Measurements from ENCODE around the gene C2orf76.
A peak's percentile ranks its signal among the peaks of the same experiment; 100 is the strongest.

Gene C2orf76

GRCh38 chr2:119341684-119342083, 24.9 kb downstream of the C2orf76 start:
- Histone ChIP-seq H3K36me3 (ENCODE audit: low read length) (no peaks in the 10 kb centered on the region), H3K9me2 (replicated peaks; ENCODE audit: insufficient read depth, low read length) (no peaks in the 10 kb centered on the region), H3K27ac (ENCODE audit: low read depth, low read length) (no peak overlapping the region), H3K79me2 (ENCODE audit: insufficient read depth, low read length) (no peaks in the 10 kb centered on the region), H3K27me3 (ENCODE audit: low read length) (no peaks in the 10 kb centered on the region), H3K4me3 (ENCODE audit: insufficient read depth, low read length, poor library complexity, severe bottlenecking) (no peak overlapping the region), H3F3A (ENCODE audit: insufficient read depth) (no peaks in the 10 kb centered on the region), H3K9ac (ENCODE audit: low read length) (no peak overlapping the region), H4K20me1 (ENCODE audit: low read depth, low read length) (no peaks in the 10 kb centered on the region), H3K9me3 (ENCODE audit: insufficient read depth, low read length) (no peaks in the 10 kb centered on the region), H2AFZ (ENCODE audit: low read depth, low read length, severe bottlenecking) (no peak overlapping the region), H3K4me2 (ENCODE audit: low read depth, low read length, poor library complexity, severe bottlenecking) (no peak overlapping the region)
- TF ChIP-seq EZH2phosphoT487 (conservative IDR thresholded peaks at IDR 0.05; ENCODE audit: low read length): no peak
- no peak for TF ChIP-seq CTCF (IDR thresholded peaks at IDR 0.05; ENCODE audit: insufficient read depth, low read length, poor library complexity, severe bottlenecking)

DNA sequence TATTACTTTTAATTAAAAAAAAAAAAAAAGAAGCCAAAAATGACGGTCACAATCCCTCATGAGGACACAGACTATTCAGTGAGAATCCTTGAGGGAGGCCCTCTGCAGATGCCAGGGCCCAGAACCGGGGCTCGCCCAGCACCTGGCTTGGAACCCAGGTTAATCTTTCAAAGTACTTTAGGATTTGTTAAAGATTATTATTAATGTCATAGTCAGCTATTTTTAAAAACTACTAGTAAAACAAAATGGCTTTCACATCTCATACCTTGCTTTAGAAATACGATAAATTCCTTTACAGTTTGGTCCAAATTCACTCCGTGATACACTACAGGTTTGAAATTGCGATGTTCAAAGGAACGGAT, 27.1 kb downstream of the C2orf76 start:
- Histone ChIP-seq H4K20me1 (ENCODE audit: low read depth, low read length) (no peaks in the 10 kb centered on the region), H3K27me3 (ENCODE audit: low read length) (no peaks in the 10 kb centered on the region), H3K79me2 (ENCODE audit: insufficient read depth, low read length) (no peaks in the 10 kb centered on the region), H3K4me2 (ENCODE audit: low read depth, low read length, poor library complexity, severe bottlenecking) (peak overlapping the region; percentile 54), H3K36me3 (ENCODE audit: low read length) (no peaks in the 10 kb centered on the region), H3K27ac (ENCODE audit: low read depth, low read length) (peak overlapping the region; percentile 35; the same call in 1 of the 2 replicates), H3K9me2 (replicated peaks; ENCODE audit: insufficient read depth, low read length) (no peaks in the 10 kb centered on the region), H3F3A (ENCODE audit: insufficient read depth) (no peaks in the 10 kb centered on the region), H3K4me3 (ENCODE audit: insufficient read depth, low read length, poor library complexity, severe bottlenecking) (no peak overlapping the region), H3K9me3 (ENCODE audit: insufficient read depth, low read length) (no peaks in the 10 kb centered on the region), H2AFZ (ENCODE audit: low read depth, low read length, severe bottlenecking) (peak overlapping the region; percentile 66), H3K9ac (ENCODE audit: low read length) (0 out of 2 replicates have a peak overlapping the region, but pooled peaks have one; percentile 5)
- TF ChIP-seq CTCF (IDR thresholded peaks at IDR 0.05; ENCODE audit: insufficient read depth, low read length, poor library complexity, severe bottlenecking) (no peak), EZH2phosphoT487 (conservative IDR thresholded peaks at IDR 0.05; ENCODE audit: low read length) (no peak)

- H3K4me2 ChIP-seq (ENCODE audit: low read depth, low read length, poor library complexity, severe bottlenecking): peak overlapping the region; percentile 54
- peak overlapping the region; percentile 5; the same call in 1 of the 2 replicates for H3K9ac ChIP-seq (ENCODE audit: low read length)
- no peak overlapping the region for H3K4me3 ChIP-seq (ENCODE audit: insufficient read depth, low read length, poor library complexity, severe bottlenecking)
- no peaks in the 10 kb centered on the region for H3K79me2 ChIP-seq (ENCODE audit: insufficient read depth, low read length)
- H3K9me3 ChIP-seq (ENCODE audit: insufficient read depth, low read length): no peaks in the 10 kb centered on the region
- H3K9me2 ChIP-seq (replicated peaks; ENCODE audit: insufficient read depth, low read length): no peaks in the 10 kb centered on the region
- H3K27ac ChIP-seq (ENCODE audit: low read depth, low read length): peak overlapping the region; percentile 40
- H3K27me3 ChIP-seq (ENCODE audit: low read length): no peaks in the 10 kb centered on the region
- H3K36me3 ChIP-seq (ENCODE audit: low read length): no peaks in the 10 kb centered on the region
- H3F3A ChIP-seq (ENCODE audit: insufficient read depth): no peaks in the 10 kb centered on the region
- TF ChIP-seq EZH2phosphoT487 (conservative IDR thresholded peaks at IDR 0.05; ENCODE audit: low read length) (no peak), CTCF (IDR thresholded peaks at IDR 0.05; ENCODE audit: insufficient read depth, low read length, poor library complexity, severe bottlenecking) (no peak)
- H2AFZ ChIP-seq (ENCODE audit: low read depth, low read length, severe bottlenecking): peak overlapping the region; percentile 66
- H4K20me1 ChIP-seq (ENCODE audit: low read depth, low read length): no peaks in the 10 kb centered on the region
Observed at GRCh38 chr2:119338826-119339561, 27.6 kb downstream of the C2orf76 start.

All from SU-DHL-6 (cell line).